Fibroblast of mammary gland (primary cell): ENCODE results near the gene ELK3.

Source experiments
- DNase-seq: peaks from one replicate; pipeline ENCODE4 v3.0.0-alpha.2; 2010; ENCODE audit warnings: low read depth
- H3K4me3 ChIP-seq: 2 replicates; pipeline ENCODE4 v1.5.1; 2011; ENCODE audit warnings: low read depth, mild to moderate bottlenecking, low read length, moderate library complexity; ENCODE audit not compliant: control insufficient read depth
- TF ChIP-seq, protein P1 (sequence below): conservative IDR thresholded peaks from 2 replicates; pipeline ENCODE4 v1.5.1; 2011; ENCODE audit warnings: low read depth, low read length, inconsistent platforms; ENCODE audit not compliant: control insufficient read depth, insufficient read depth

Gene ELK3

DNA sequence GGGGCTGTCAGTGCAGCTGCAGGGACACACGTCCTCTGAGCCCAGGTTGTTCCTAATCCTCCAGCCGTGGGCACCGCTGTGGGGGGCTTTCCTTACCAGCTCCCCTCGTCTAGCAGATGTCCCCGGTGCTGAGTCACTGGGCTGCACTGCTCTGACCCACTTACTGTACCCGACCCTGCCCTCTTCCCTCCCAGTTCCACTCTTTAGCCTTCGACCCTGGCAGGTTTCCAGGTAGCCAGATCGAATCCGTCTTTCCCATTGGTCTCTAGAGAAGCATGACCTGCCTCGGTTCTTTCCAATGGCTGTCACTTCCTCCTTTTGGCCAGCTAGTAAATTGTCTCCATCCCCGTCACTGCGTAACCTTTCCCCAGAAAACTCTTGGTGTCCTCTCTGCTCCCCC, 48.4 kb downstream of the ELK3 start:
- TF ChIP-seq, protein P1, sequence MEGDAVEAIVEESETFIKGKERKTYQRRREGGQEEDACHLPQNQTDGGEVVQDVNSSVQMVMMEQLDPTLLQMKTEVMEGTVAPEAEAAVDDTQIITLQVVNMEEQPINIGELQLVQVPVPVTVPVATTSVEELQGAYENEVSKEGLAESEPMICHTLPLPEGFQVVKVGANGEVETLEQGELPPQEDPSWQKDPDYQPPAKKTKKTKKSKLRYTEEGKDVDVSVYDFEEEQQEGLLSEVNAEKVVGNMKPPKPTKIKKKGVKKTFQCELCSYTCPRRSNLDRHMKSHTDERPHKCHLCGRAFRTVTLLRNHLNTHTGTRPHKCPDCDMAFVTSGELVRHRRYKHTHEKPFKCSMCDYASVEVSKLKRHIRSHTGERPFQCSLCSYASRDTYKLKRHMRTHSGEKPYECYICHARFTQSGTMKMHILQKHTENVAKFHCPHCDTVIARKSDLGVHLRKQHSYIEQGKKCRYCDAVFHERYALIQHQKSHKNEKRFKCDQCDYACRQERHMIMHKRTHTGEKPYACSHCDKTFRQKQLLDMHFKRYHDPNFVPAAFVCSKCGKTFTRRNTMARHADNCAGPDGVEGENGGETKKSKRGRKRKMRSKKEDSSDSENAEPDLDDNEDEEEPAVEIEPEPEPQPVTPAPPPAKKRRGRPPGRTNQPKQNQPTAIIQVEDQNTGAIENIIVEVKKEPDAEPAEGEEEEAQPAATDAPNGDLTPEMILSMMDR, result no peak
- DNase-seq, result no peak

DNA sequence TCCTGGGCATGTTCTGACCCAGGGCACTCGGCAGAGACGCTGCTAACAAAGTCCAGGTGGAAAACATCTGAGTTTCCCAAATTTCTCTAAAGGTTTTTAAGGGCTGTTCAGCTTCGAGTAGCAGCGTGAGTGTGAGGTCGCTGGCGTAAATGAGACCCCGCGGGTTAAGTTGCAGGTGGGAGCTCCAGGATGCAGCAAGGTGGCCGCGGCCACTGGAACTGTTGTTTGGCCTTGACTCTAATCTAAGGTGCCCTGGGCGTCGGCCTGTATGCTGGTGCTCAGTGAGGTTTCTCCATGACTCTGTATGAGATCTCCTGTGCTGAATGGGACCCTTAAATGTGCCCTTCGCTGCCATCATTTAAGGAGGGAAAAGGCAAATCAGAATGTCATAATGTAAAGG, 50.7 kb downstream of the ELK3 start:
- TF ChIP-seq, protein P1, result no peak
- no peak overlapping the region for H3K4me3 ChIP-seq
- no peak for DNase-seq

More for the DNA sequence above, 48.4 kb downstream of the ELK3 start:
- no peak overlapping the region for H3K4me3 ChIP-seq

DNA sequence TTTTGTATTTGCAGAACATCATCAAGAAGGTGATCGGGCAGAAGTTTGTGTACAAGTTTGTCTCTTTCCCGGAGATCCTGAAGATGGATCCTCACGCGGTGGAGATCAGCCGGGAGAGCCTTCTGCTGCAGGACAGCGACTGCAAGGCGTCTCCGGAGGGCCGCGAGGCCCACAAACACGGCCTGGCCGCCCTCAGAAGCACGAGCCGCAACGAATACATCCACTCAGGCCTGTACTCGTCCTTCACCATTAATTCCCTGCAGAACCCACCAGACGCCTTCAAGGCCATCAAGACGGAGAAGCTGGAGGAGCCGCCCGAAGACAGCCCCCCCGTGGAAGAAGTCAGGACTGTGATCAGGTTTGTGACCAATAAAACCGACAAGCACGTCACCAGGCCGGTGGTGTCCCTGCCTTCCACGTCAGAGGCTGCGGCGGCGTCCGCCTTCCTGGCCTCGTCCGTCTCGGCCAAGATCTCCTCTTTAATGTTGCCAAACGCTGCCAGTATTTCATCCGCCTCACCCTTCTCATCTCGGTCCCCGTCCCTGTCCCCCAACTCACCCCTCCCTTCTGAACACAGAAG, 52.8 kb downstream of the ELK3 start:
- DNase-seq, result no peak
- TF ChIP-seq, protein P1, result no peak

DNA sequence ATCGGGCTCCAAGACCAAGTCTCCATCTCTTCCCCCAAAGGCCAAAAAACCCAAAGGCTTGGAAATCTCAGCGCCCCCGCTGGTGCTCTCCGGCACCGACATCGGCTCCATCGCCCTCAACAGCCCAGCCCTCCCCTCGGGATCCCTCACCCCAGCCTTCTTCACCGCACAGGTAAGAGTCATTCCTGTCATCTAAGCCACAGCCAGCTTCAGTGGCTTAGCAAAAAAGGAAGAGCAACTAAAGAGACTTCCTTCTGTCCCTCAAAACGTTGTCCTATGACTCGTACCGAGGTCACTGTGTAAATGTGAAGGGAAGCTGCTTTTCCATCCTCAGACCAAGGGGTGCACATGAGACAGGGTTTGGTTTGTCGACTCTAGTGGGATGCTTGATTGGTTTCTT, 53.4 kb downstream of the ELK3 start:
- TF ChIP-seq, protein P1, result no peak
- peak; percentile 82 for DNase-seq
- no peak overlapping the region for H3K4me3 ChIP-seq

More for the DNA sequence above, 52.8 kb downstream of the ELK3 start:
- no peak overlapping the region for H3K4me3 ChIP-seq

DNA sequence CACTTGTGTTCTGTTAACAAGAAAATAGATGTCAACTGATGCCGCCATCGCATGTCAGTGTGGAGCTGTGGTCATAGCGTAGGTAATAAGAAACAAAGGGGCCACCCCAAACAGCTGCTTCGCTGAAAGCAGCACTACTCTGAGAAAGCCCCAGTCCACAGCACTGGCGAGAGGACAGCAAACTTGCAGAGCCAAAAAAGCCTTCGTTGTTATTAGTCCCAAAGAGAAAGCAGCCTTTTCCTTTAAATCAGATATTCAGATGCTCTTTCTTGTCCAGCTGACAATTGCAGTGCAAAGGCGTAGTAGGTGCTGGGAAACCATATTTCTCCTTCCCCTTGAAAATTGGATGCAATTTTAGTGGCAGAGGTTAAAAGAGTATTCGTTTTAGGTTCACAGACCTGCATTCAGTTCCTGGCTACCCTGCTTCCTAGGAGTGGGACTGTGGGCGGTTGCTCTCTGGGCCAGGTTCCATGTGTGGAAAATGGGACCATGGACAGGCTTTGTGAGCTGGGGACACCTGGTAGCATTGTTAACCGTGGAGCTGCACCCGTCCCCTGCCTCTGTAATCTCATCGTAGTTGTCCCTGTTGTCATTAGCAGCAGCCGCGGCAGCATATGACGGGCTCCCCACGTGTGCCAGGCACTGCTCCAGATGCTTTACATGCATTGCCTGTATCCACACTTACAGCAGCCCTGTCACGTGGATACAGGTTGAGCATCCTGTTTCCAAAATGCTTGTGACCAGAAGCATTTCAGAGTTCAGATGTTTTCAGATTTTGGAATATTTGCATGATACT, 54.2 kb downstream of the ELK3 start:
- no peak for DNase-seq
- no peak overlapping the region for H3K4me3 ChIP-seq
- TF ChIP-seq, protein P1, result no peak

DNA sequence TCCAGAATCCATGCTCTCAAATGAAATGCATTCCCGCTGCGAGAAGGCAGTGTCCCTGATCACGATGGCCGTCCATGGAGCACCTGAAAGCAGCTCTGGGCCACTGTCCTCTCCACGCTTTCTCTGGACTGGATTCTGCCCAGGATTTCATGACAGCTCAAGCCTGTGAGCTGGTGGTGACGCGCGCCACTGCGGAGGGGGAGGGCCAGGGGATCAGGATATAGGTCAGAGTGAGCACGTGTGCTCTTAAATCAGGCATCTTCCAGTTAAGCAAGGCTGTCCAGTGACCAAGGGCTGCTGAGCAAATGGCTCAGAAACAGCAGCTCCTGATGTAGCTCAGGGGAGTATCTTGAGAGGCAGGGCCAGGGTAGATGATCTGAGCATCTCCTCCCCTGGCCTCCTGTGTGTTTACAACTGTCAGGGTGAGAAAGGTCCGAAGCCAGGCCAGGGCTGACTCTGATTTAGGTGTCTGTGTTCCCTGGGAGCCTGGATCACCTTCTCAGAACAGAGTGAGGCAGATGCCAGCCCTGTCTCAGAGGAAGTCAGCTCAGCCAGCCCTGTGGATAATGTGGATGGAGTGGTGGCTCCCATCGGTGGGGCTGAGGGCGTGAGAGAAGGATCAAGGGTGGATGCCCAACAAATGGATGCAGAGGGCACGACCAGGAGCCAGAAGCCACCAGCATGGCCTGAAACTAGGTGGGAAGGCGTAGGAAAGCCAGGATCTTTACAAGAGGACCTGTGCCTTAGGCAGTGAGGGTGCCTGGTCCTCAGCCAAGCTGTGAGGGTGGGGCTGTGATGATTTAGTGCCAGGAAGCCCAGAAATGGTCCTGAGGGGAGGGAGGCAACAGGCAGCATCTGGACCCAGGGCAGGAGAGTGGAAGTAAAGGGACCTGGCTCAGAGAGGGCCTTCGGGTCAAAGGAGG, 55.3 kb downstream of the ELK3 start:
- TF ChIP-seq, protein P1, result no peak
- peak; percentile 90 for DNase-seq
- no peak overlapping the region for H3K4me3 ChIP-seq
